ENCODE data around the gene NELL1.

Gene NELL1

GRCh38 chr11:21072558-21072957 is 403.2 kb downstream of the NELL1 start:
- DNase-seq (ENCODE audit: low read depth), result no peak
- no peak overlapping the region for H3K4me3 ChIP-seq (replicated peaks; ENCODE audit: low read depth, low read length)
- TF ChIP-seq CTCF (IDR thresholded peaks at IDR 0.05; ENCODE audit: low read length, missing control alignments), result no peak

GRCh38 chr11:21082853-21083252 is 413.5 kb downstream of the NELL1 start:
- H3K4me3 ChIP-seq (replicated peaks; ENCODE audit: low read depth, low read length), result no peak overlapping the region
- no peak for DNase-seq (ENCODE audit: low read depth)
- TF ChIP-seq CTCF (IDR thresholded peaks at IDR 0.05; ENCODE audit: low read length, missing control alignments), result no peak

- no peak overlapping the region for H3K4me3 ChIP-seq (replicated peaks; ENCODE audit: low read depth, low read length)
- no peak for DNase-seq (ENCODE audit: low read depth)
- TF ChIP-seq CTCF (IDR thresholded peaks at IDR 0.05; ENCODE audit: low read length, missing control alignments), result no peak
Measured at GRCh38 chr11:21088930-21089329, 419.5 kb downstream of the NELL1 start.

- no peak for DNase-seq (ENCODE audit: low read depth)
- H3K4me3 ChIP-seq (replicated peaks; ENCODE audit: low read depth, low read length), result no peak overlapping the region
- TF ChIP-seq CTCF (IDR thresholded peaks at IDR 0.05; ENCODE audit: low read length, missing control alignments), result no peak
Measured at GRCh38 chr11:21104641-21105040, 435.3 kb downstream of the NELL1 start.

- TF ChIP-seq CTCF (IDR thresholded peaks at IDR 0.05; ENCODE audit: low read length, missing control alignments), result no peak
- no peak overlapping the region for H3K4me3 ChIP-seq (replicated peaks; ENCODE audit: low read depth, low read length)
- DNase-seq (ENCODE audit: low read depth), result no peak
Measured at GRCh38 chr11:21105196-21105917, 436.0 kb downstream of the NELL1 start.

GRCh38 chr11:21109341-21109740 is 440.0 kb downstream of the NELL1 start:
- H3K4me3 ChIP-seq (replicated peaks; ENCODE audit: low read depth, low read length), result no peak overlapping the region
- TF ChIP-seq CTCF (IDR thresholded peaks at IDR 0.05; ENCODE audit: low read length, missing control alignments), result no peak
- DNase-seq (ENCODE audit: low read depth), result no peak

GRCh38 chr11:21110415-21110814 is 441.0 kb downstream of the NELL1 start:
- H3K4me3 ChIP-seq (replicated peaks; ENCODE audit: low read depth, low read length), result no peak overlapping the region
- TF ChIP-seq CTCF (IDR thresholded peaks at IDR 0.05; ENCODE audit: low read length, missing control alignments), result no peak
- DNase-seq (ENCODE audit: low read depth), result no peak
